HepG2 (cell line): ENCODE measurements around the gene C1QB. TPM values are rescaled to one million over a fixed set of nuclear protein-coding genes. Genes with fewer than 3 reads are reported as not detected.
A peak's percentile ranks its signal among the peaks of the same experiment; 100 is the strongest.

Experiments
- ATAC-seq: fragments of 200-7000 bp; cut with Tn5 transposase; 3 replicates; pipeline ENCODE4 v1.9.1; 2020; ENCODE audit warnings: mild to moderate bottlenecking, moderate library complexity
- Bru-seq: library from RNA; stranded (reverse); fragments of 400-500 nt; gene quantifications from one replicate; lab custom pipeline; 2021; lab: Mats Ljungman, UMichigan
- BruChase-seq, 2 experiments: library from RNA; stranded (reverse); fragments of 400-500 nt; gene quantifications; one replicate each; lab custom pipeline; 2021; lab: Mats Ljungman, UMichigan
- BruUV-seq: library from RNA; stranded (reverse); fragments of 400-500 nt; replicated peaks from 2 replicates; lab custom pipeline; 2021; lab: Mats Ljungman, UMichigan
- CTCF ChIA-PET: fragments of 300-600 bp; formaldehyde crosslinking; extraction: SDS; loops from one replicate; lab custom pipeline; 2021; ENCODE audit warnings: low total read pairs, inconsistent platforms, low intra/inter-chr PET ratio; lab: Yijun Ruan, JAX
- POLR2A ChIA-PET: fragments of 350-600 bp; sonication (Branson Sonifier 250); formaldehyde crosslinking; loops from one replicate; lab custom pipeline; 2020; ENCODE audit warnings: antibody characterized with exemption, inconsistent platforms; lab: Yijun Ruan, JAX
- DNase-seq: peaks from one replicate; pipeline ENCODE4 v3.0.0-alpha.2; 2015; ENCODE audit warnings: low spot score
- FAIRE-seq: peaks from 3 replicates; lab custom pipeline; 2011; peaks lifted over from hg19 to GRCh38; lab: Jason Lieb, UNC
- H2AFZ ChIP-seq: one replicate; pipeline ENCODE4 v1.6.1; 2011; ENCODE audit warnings: low read length, inconsistent platforms
- H3K27ac ChIP-seq: fragments of 300-600 bp; 3 replicates; pipeline ENCODE4 v1.8.0; 2011; ENCODE audit warnings: mixed run types, mild to moderate bottlenecking, mixed read lengths, low read length, inconsistent platforms; ENCODE audit not compliant: insufficient read depth; ENCODE audit errors: extremely low read length
- H3K27me3 ChIP-seq, 2 experiments: fragments of 200-600 bp in 1 of 2; 2 replicates in 1 of 2; 3 replicates in 1 of 2; pipeline versions ENCODE4 v1.6.0 to v1.8.0; 2011; ENCODE audit warnings: low read length in 2 of 2, mild to moderate bottlenecking in 2 of 2, moderate library complexity in 2 of 2, inconsistent platforms in 1 of 2; ENCODE audit not compliant: insufficient read depth in 2 of 2, control insufficient read depth in 1 of 2
- H3K36me3 ChIP-seq, 2 experiments: fragments of 200-600 bp in 1 of 2; replicated peaks in 1 of 2; 2 replicates in 1 of 2; 3 replicates in 1 of 2; pipeline versions ENCODE4 v1.5.1 to v1.8.0; 2011; ENCODE audit warnings: low read length in 2 of 2, inconsistent platforms in 1 of 2; ENCODE audit not compliant: insufficient read depth in 2 of 2, control insufficient read depth in 1 of 2
- H3K4me1 ChIP-seq: 2 replicates; pipeline ENCODE4 v1.5.1; 2012; ENCODE audit warnings: low read length, inconsistent platforms; ENCODE audit not compliant: insufficient read depth
- H3K4me2 ChIP-seq: 2 replicates; pipeline ENCODE4 v1.6.0; 2011; ENCODE audit warnings: low read depth, low read length, inconsistent platforms
- H3K4me3 ChIP-seq, 3 experiments: fragments of 200-600 bp in 1 of 3; sonication (generic), shearing (Covaris generic) in 1 of 3; replicated peaks in 1 of 3; 2 replicates each; pipeline ENCODE4 v1.5.1; 2011 to 2016; ENCODE audit warnings: low read length in 3 of 3, inconsistent platforms in 2 of 3, low read depth in 2 of 3, mild to moderate bottlenecking in 2 of 3, control low read depth in 1 of 3, mixed read lengths in 1 of 3; ENCODE audit not compliant: insufficient read depth in 1 of 3
- H3K79me2 ChIP-seq: one replicate; pipeline ENCODE4 v1.6.1; 2011; ENCODE audit warnings: low read length, inconsistent platforms; ENCODE audit not compliant: insufficient read depth
- H3K9ac ChIP-seq: 2 replicates; pipeline ENCODE4 v1.6.0; 2011; ENCODE audit warnings: mild to moderate bottlenecking, low read depth, low read length, inconsistent platforms; ENCODE audit not compliant: insufficient read depth
- H3K9me3 ChIP-seq: 2 replicates; pipeline ENCODE4 v1.5.1; 2012; ENCODE audit warnings: mild to moderate bottlenecking, low read length
- H4K20me1 ChIP-seq: 2 replicates; pipeline ENCODE4 v1.6.0; 2011; ENCODE audit warnings: inconsistent platforms, mild to moderate bottlenecking, low read length, moderate library complexity; ENCODE audit not compliant: insufficient read depth
- MAFK ChIP-seq, 2 experiments: IDR thresholded peaks in 1 of 2; conservative IDR thresholded peaks in 1 of 2; 2 replicates each; pipeline ENCODE4 v1.6.1; 2011; ENCODE audit warnings: improper control_type of control experiment in 2 of 2, low read length in 2 of 2
- WGBS: methylation state at CpG from one replicate; pipeline ENCODE4 v1.1.6; 2017; ENCODE audit warnings: low lambda C conversion rate; 5-methylcytosine and 5-hydroxymethylcytosine counted together
- in situ Hi-C: cut with HindIII; loops from 2 replicates; pipeline ENCODE4 v1.10.0; 2017; ENCODE audit warnings: low pct_unique_long_range_greater_than_20kb; ENCODE audit not compliant: extremely low pct_ligation_motif_present
- intact Hi-C: fragments of 100-400 bp; cut with micrococcal nuclease; formaldehyde crosslinking; loops from one replicate; pipeline ENCODE4 v1.10.0; 2022; ENCODE audit not compliant: unreplicated experiment
- long read RNA-seq, 2 experiments: library from RNA in 1 of 2; library from polyadenylated mRNA in 1 of 2; stranded (forward) in 1 of 2; unstranded in 1 of 2; transcript quantifications; one replicate each; pipeline ENCODE4 v2.0.0, GENCODE V29; 2019 to 2022
- polyA minus RNA-seq, 3 experiments: library from RNA; depleted of rRNA, polyadenylated mRNA; stranded (reverse); fragments of >200 nt; gene quantifications; 2 replicates each; pipeline ENCODE4 v1.2.3, GENCODE V29; 2011; ENCODE audit warnings: low replicate concordance in 1 of 3
- polyA plus RNA-seq, 8 experiments: library from polyadenylated mRNA; depleted of rRNA in 3 of 8; stranded (reverse) in 7 of 8; unstranded in 1 of 8; fragments of >200 nt; fragmentation: Illumina TruSeq in 4 of 8; extraction: Trizol in 4 of 8; gene quantifications; 2 replicates each; pipeline versions ENCODE4 v1.2.1 to v1.2.3, GENCODE V29; 2011 to 2016; ENCODE audit warnings: low read depth in 4 of 8, missing spikeins in 1 of 8, mixed read lengths in 1 of 8; ENCODE audit not compliant: insufficient read depth in 1 of 8
- total RNA-seq, 5 experiments: library from RNA; depleted of rRNA; stranded (reverse); fragments of >200 nt; fragmentation: Illumina TruSeq; extraction: Trizol; gene quantifications; 2 replicates each; pipeline ENCODE4 v1.2.3, GENCODE V29; 2016; ENCODE audit warnings: low read depth in 1 of 5
- TF ChIP-seq, protein P1 (sequence below): sonication (generic); formaldehyde crosslinking; IDR thresholded peaks from one replicate; pipeline ENCODE4 v1.5.1; 2020; ENCODE audit warnings: mild to moderate bottlenecking, missing genetic modification reagents; ENCODE audit errors: not compliant biosample characterization
- TF ChIP-seq, protein P2 (sequence below): sonication (generic); formaldehyde crosslinking; IDR thresholded peaks from 2 replicates; pipeline ENCODE4 v1.4.0; 2020; ENCODE audit warnings: missing genetic modification reagents
- TF ChIP-seq, protein P3 (sequence below): sonication (generic); formaldehyde crosslinking; IDR thresholded peaks from 2 replicates; pipeline ENCODE4 v1.5.0; 2020; ENCODE audit warnings: mild to moderate bottlenecking, missing genetic modification reagents

Gene C1QB, protein sequence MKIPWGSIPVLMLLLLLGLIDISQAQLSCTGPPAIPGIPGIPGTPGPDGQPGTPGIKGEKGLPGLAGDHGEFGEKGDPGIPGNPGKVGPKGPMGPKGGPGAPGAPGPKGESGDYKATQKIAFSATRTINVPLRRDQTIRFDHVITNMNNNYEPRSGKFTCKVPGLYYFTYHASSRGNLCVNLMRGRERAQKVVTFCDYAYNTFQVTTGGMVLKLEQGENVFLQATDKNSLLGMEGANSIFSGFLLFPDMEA
- total RNA-seq (2016; rRNA removed; fragmentation: Illumina TruSeq; extraction: Trizol) (not detected in 2 replicates), polyA plus RNA-seq (2011; rRNA removed) (not detected in 2 replicates), polyA minus RNA-seq (2011; rRNA and poly(A)+ RNA removed; ENCODE audit: low replicate concordance) (not detected in 2 replicates), Bru-seq, nascent RNA (not detected), BruChase-seq, experiment 1, labeled RNA remaining after a 6-hour chase (not detected), BruChase-seq, experiment 2, labeled RNA remaining after a 2-hour chase (not detected)
- total RNA-seq (2016; cell fraction: cytosol; rRNA removed; fragmentation: Illumina TruSeq; extraction: Trizol; ENCODE audit: low read depth) = not detected in 2 replicates
- not detected in 2 replicates for total RNA-seq (2016; cell fraction: insoluble cytoplasmic fraction; rRNA removed; fragmentation: Illumina TruSeq; extraction: Trizol)
- not detected in 2 replicates for total RNA-seq (2016; cell fraction: membrane; rRNA removed; fragmentation: Illumina TruSeq; extraction: Trizol)
- total RNA-seq (2016; cell fraction: nucleus; rRNA removed; fragmentation: Illumina TruSeq; extraction: Trizol) = not detected in 2 replicates
- not detected in 2 replicates for polyA plus RNA-seq (2011; cell fraction: cytosol; rRNA removed)
- polyA plus RNA-seq (2011; cell fraction: nucleus; rRNA removed) = not detected in 2 replicates
- not detected in 2 replicates for polyA plus RNA-seq (2012)
- polyA plus RNA-seq (2016; cell fraction: cytosol; fragmentation: Illumina TruSeq; extraction: Trizol; ENCODE audit: low read depth) = not detected in 2 replicates
- polyA plus RNA-seq (2016; cell fraction: insoluble cytoplasmic fraction; fragmentation: Illumina TruSeq; extraction: Trizol; ENCODE audit: low read depth) = not detected in 2 replicates
- polyA plus RNA-seq (2016; cell fraction: membrane; fragmentation: Illumina TruSeq; extraction: Trizol; ENCODE audit: low read depth) = not detected in 2 replicates
- not detected in 2 replicates for polyA plus RNA-seq (2016; cell fraction: nucleus; fragmentation: Illumina TruSeq; extraction: Trizol; ENCODE audit: insufficient read depth, low read depth)
- not detected in 2 replicates for polyA minus RNA-seq (2011; cell fraction: cytosol; rRNA and poly(A)+ RNA removed)
- polyA minus RNA-seq (2011; cell fraction: nucleus; rRNA and poly(A)+ RNA removed) = not detected in 2 replicates
- long read RNA-seq, experiment 1 = 0 reads
- long read RNA-seq, experiment 2 = 0 reads

DNA sequence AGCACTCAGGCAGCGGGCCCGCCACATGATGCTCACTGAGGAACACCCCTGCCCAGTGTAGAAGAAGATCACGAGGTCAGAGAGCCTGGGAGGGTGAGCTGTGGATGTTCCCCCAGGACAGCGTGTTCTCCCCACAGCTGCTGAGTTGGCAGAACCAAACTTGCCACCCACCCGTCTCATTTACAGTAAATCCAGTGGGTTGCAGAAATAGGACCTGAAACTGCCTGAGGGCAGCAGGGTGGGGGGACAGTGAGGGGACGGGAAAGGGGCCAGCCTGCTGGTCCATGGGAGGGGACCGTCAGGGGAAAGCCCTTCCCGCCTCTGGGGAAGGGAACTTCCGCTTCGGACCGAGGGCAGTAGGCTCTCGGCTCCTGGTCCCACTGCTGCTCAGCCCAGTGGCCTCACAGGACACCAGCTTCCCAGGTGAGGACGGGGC lies at the start of gene C1QB:
Gene C1QB (plus strand): TSS at position 356 of the 436 bp plus-strand sequence. CDS start 6,227 bp downstream, outside the sequence.
- H3K9me3 ChIP-seq = no peaks in the 10 kb centered on the region
- no peak for FAIRE-seq
- H2AFZ ChIP-seq = no peak within 1 kb of the TSS
- no peak within 1 kb of the TSS for H3K9ac ChIP-seq
- WGBS = 29% methylated on average over 7 of the region's 13 CpGs
- H3K27ac ChIP-seq = no peak within 1 kb of the TSS
- ChIA-PET CTCF (no interaction called here), POLR2A (no interaction called here)
- peaks cover 1 to 26% of the 10 kb centered on the region in 2 experiments; a peak in 4 of 5 replicates for H3K27me3 ChIP-seq
- no peaks in the 10 kb centered on the region for H3K79me2 ChIP-seq
- H3K4me3 ChIP-seq = no peak within 1 kb of the TSS
- intact Hi-C loops = no loop called here
- no peak within 1 kb of the TSS for H3K4me2 ChIP-seq
- in situ Hi-C loops = no loop called here
- no peaks in the 10 kb centered on the region for H3K36me3 ChIP-seq
- ATAC-seq = no peak
- H4K20me1 ChIP-seq = no peaks in the 10 kb centered on the region
- DNase-seq = no peak
- no peaks in the 10 kb centered on the region for H3K4me1 ChIP-seq
- no TSS peak for BruUV-seq
- TF ChIP-seq MAFK (conservative IDR thresholded peaks at IDR 0.05 in 1 of 2, IDR thresholded peaks at IDR 0.05 in 1 of 2; ENCODE audit: low read length in 2 of 2) = peak; percentile 19 to 44; a peak in 1 of 4 replicates
- TF ChIP-seq, protein P1, sequence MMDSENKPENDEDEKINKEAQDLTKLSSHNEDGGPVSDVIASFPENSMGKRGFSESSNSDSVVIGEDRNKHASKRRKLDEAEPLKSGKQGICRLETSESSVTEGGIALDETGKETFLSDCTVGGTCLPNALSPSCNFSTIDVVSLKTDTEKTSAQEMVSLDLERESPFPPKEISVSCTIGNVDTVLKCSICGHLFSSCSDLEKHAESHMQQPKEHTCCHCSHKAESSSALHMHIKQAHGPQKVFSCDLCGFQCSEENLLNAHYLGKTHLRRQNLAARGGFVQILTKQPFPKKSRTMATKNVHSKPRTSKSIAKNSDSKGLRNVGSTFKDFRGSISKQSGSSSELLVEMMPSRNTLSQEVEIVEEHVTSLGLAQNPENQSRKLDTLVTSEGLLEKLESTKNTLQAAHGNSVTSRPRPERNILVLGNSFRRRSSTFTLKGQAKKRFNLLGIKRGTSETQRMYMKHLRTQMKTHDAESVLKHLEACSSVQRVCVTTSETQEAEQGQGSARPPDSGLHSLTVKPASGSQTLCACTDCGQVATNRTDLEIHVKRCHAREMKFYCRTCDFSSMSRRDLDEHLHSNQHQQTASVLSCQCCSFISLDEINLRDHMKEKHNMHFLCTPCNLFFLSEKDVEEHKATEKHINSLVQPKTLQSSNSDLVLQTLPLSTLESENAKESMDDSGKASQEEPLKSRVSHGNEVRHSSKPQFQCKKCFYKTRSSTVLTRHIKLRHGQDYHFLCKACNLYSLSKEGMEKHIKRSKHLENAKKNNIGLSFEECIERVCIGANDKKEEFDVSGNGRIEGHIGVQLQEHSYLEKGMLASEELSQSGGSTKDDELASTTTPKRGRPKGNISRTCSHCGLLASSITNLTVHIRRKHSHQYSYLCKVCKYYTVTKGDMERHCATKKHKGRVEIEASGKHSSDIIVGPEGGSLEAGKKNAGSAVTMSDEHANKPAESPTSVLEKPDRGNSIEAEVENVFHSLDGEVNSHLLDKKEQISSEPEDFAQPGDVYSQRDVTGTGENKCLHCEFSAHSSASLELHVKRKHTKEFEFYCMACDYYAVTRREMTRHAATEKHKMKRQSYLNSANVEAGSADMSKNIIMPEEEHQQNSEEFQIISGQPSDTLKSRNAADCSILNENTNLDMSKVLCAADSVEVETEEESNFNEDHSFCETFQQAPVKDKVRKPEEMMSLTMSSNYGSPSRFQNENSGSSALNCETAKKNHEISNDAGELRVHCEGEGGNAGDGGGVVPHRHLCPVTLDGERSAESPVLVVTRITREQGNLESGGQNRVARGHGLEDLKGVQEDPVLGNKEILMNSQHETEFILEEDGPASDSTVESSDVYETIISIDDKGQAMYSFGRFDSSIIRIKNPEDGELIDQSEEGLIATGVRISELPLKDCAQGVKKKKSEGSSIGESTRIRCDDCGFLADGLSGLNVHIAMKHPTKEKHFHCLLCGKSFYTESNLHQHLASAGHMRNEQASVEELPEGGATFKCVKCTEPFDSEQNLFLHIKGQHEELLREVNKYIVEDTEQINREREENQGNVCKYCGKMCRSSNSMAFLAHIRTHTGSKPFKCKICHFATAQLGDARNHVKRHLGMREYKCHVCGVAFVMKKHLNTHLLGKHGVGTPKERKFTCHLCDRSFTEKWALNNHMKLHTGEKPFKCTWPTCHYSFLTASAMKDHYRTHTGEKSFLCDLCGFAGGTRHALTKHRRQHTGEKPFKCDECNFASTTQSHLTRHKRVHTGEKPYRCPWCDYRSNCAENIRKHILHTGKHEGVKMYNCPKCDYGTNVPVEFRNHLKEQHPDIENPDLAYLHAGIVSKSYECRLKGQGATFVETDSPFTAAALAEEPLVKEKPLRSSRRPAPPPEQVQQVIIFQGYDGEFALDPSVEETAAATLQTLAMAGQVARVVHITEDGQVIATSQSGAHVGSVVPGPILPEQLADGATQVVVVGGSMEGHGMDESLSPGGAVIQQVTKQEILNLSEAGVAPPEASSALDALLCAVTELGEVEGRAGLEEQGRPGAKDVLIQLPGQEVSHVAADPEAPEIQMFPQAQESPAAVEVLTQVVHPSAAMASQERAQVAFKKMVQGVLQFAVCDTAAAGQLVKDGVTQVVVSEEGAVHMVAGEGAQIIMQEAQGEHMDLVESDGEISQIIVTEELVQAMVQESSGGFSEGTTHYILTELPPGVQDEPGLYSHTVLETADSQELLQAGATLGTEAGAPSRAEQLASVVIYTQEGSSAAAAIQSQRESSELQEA = no peak
- TF ChIP-seq, protein P2, sequence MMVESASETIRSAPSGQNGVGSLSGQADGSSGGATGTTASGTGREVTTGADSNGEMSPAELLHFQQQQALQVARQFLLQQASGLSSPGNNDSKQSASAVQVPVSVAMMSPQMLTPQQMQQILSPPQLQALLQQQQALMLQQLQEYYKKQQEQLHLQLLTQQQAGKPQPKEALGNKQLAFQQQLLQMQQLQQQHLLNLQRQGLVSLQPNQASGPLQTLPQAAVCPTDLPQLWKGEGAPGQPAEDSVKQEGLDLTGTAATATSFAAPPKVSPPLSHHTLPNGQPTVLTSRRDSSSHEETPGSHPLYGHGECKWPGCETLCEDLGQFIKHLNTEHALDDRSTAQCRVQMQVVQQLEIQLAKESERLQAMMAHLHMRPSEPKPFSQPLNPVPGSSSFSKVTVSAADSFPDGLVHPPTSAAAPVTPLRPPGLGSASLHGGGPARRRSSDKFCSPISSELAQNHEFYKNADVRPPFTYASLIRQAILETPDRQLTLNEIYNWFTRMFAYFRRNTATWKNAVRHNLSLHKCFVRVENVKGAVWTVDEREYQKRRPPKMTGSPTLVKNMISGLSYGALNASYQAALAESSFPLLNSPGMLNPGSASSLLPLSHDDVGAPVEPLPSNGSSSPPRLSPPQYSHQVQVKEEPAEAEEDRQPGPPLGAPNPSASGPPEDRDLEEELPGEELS (CRISPR knock-in tag) = no peak
- TF ChIP-seq, protein P3, sequence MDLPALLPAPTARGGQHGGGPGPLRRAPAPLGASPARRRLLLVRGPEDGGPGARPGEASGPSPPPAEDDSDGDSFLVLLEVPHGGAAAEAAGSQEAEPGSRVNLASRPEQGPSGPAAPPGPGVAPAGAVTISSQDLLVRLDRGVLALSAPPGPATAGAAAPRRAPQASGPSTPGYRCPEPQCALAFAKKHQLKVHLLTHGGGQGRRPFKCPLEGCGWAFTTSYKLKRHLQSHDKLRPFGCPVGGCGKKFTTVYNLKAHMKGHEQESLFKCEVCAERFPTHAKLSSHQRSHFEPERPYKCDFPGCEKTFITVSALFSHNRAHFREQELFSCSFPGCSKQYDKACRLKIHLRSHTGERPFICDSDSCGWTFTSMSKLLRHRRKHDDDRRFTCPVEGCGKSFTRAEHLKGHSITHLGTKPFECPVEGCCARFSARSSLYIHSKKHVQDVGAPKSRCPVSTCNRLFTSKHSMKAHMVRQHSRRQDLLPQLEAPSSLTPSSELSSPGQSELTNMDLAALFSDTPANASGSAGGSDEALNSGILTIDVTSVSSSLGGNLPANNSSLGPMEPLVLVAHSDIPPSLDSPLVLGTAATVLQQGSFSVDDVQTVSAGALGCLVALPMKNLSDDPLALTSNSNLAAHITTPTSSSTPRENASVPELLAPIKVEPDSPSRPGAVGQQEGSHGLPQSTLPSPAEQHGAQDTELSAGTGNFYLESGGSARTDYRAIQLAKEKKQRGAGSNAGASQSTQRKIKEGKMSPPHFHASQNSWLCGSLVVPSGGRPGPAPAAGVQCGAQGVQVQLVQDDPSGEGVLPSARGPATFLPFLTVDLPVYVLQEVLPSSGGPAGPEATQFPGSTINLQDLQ (CRISPR knock-in tag) = no peak
